Kidney epithelial cell (primary cell): Measurements from ENCODE around the gene CRKL. TPM values are rescaled to one million over a fixed set of nuclear protein-coding genes. Genes with fewer than 3 reads are reported as not detected.

ENCODE experiments used
- DNase-seq: peaks from one replicate; pipeline ENCODE4 v3.0.0-alpha.2; 2010; ENCODE audit warnings: low read depth
- H3K27me3 ChIP-seq: 2 replicates; pipeline ENCODE4 v1.6.0; 2011; ENCODE audit warnings: low read length; ENCODE audit not compliant: control insufficient read depth, insufficient read depth
- H3K36me3 ChIP-seq: 2 replicates; pipeline ENCODE4 v1.5.1; 2011; ENCODE audit warnings: low read length; ENCODE audit not compliant: control insufficient read depth, insufficient read depth
- H3K4me3 ChIP-seq: 2 replicates; pipeline ENCODE4 v1.5.1; 2011; ENCODE audit warnings: low read depth, mild to moderate bottlenecking, control low read depth, low read length
- total RNA-seq: library from RNA; depleted of rRNA; stranded (reverse); fragments of >200 nt; gene quantifications from 2 replicates; pipeline ENCODE4 v1.2.3, GENCODE V29; 2015
- TF ChIP-seq, protein P1 (sequence below): IDR thresholded peaks from 2 replicates; pipeline ENCODE4 v1.5.1; 2011; ENCODE audit warnings: mild to moderate bottlenecking, moderate library complexity, low read length, control low read depth, inconsistent platforms; ENCODE audit not compliant: insufficient read depth, poor library complexity, severe bottlenecking

CRKL gene, protein sequence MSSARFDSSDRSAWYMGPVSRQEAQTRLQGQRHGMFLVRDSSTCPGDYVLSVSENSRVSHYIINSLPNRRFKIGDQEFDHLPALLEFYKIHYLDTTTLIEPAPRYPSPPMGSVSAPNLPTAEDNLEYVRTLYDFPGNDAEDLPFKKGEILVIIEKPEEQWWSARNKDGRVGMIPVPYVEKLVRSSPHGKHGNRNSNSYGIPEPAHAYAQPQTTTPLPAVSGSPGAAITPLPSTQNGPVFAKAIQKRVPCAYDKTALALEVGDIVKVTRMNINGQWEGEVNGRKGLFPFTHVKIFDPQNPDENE
- 47.7 and 51.1 TPM in 2 replicates for total RNA-seq

GRCh38 chr22:20916916-20917810 lies at the start of gene CRKL:
CRKL (plus strand) TSS chr22:20917407; CDS start chr22:20917935, 528 bp downstream.
- TF ChIP-seq, protein P1, sequence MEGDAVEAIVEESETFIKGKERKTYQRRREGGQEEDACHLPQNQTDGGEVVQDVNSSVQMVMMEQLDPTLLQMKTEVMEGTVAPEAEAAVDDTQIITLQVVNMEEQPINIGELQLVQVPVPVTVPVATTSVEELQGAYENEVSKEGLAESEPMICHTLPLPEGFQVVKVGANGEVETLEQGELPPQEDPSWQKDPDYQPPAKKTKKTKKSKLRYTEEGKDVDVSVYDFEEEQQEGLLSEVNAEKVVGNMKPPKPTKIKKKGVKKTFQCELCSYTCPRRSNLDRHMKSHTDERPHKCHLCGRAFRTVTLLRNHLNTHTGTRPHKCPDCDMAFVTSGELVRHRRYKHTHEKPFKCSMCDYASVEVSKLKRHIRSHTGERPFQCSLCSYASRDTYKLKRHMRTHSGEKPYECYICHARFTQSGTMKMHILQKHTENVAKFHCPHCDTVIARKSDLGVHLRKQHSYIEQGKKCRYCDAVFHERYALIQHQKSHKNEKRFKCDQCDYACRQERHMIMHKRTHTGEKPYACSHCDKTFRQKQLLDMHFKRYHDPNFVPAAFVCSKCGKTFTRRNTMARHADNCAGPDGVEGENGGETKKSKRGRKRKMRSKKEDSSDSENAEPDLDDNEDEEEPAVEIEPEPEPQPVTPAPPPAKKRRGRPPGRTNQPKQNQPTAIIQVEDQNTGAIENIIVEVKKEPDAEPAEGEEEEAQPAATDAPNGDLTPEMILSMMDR, result peak; percentile 86
- peak; percentile 73 for DNase-seq
- Histone ChIP-seq H3K36me3 (no peaks in the 10 kb centered on the region), H3K27me3 (no peaks in the 10 kb centered on the region), H3K4me3 (peak within 1 kb of the TSS; percentile 64)

DNA sequence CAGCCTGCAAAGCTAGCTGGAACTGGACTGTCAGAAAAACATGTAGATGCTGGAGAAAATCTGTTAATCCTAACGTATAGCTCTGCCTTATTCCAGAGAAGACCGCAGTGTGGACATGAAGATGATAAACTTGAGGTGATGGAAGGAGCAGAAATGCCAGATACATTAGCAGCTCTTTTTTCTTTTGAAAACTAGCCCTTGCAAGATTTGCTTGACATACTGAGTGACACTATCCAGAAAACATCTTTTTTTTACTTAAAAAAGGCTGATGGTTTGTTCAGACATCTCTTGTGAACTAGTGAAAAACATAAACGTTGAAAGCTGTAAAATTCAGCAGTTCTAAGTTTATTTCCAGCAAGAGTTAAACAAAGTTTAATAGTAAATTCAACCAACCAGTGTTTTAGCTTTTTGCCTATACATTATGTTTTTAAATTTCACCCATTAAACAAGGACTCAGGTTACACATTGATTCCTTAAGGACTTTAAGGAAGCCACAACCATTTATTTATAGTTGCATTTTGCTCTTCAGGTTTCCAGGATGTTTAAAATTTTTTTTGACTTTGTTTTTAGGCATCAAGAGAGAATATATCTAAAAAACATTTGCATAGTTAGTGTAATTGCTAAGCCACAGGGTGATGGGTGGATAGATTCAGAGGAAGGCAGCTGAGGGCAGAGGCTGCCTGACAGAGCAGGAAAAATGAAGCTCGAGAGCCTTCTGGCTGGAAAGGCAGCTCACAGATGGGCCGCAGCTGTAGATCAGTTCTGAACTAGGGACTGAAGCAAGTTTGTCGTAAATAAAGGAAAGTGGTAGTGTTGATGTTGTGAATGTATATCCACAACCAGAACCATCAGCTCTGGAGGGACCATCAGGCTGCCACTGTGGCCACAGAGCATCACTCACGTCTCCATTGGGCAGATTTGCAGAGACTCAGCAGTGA lies 48.9 kb upstream of the CRKL start:
- Histone ChIP-seq H3K27me3 (no peaks in the 10 kb centered on the region), H3K4me3 (no peak overlapping the region), H3K36me3 (no peaks in the 10 kb centered on the region)
- TF ChIP-seq, protein P1, result no peak
- no peak for DNase-seq

DNA sequence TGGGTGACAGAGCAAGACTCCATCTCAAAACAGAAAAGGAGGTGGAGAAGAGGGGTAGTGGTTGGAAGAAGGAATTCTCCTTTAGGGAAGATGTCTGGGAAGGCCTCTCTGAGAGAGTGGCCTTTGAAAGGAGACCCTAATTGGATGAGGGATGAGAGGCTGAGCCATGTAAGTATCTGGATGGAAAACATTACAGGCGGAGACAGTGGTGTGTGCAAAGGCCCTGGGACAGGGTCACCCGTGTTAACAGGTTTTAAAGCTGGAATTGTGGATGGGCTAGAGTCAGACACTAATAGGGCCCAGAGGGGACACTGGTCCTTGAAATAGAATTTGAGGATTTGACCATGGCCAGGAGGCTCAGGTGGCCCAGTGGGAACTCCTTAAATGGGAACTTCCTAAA lies 48.0 kb upstream of the CRKL start:
- no peak for DNase-seq
- no peaks in the 10 kb centered on the region for H3K27me3 ChIP-seq
- TF ChIP-seq, protein P1, result no peak
- no peaks in the 10 kb centered on the region for H3K36me3 ChIP-seq
- H3K4me3 ChIP-seq, result no peak overlapping the region

DNA sequence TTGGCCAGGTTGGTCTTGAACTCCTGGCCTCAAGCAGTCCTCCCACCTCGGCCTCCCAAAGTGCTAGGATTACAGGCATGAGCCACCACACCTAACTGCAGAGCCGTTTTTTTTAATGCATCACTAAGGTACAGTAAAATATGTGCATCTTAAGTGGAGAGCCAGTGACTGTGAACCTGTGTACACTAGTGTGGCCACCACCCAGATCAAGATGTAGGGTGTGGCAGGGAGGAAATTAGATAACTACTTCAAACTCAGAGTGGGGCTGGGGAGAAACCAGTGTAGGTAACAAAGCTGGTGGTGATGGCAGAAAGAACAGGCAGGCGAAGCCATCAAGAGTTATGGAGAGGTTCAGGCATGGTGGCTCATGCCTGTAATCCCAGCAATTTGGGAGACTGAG lies 44.0 kb upstream of the CRKL start:
- Histone ChIP-seq H3K4me3 (no peak overlapping the region), H3K36me3 (no peaks in the 10 kb centered on the region), H3K27me3 (no peaks in the 10 kb centered on the region)
- TF ChIP-seq, protein P1, result no peak
- no peak for DNase-seq

GRCh38 chr22:20875296-20875695 lies 41.9 kb upstream of the CRKL start:
- H3K36me3 ChIP-seq, result no peaks in the 10 kb centered on the region
- H3K4me3 ChIP-seq, result no peak overlapping the region
- TF ChIP-seq, protein P1, result no peak
- H3K27me3 ChIP-seq, result no peaks in the 10 kb centered on the region
- no peak for DNase-seq
